Hepatocyte (in vitro differentiated cells): ENCODE results near the gene ARFGAP1. TPM values are rescaled to one million over a fixed set of nuclear protein-coding genes. Genes with fewer than 3 reads are reported as not detected.

Experiments used
- DNase-seq: peaks from one replicate; pipeline ENCODE4 v3.0.0-alpha.2; 2016; ENCODE audit warnings: low spot score
- H2AFZ ChIP-seq: fragments of 200-600 bp; sonication (generic); 2 replicates; pipeline ENCODE4 v1.6.0; 2016; ENCODE audit warnings: antibody characterized with exemption, mild to moderate bottlenecking
- H3K27ac ChIP-seq: fragments of 200-600 bp; sonication (generic); 2 replicates; pipeline ENCODE4 v1.5.1; 2016; ENCODE audit warnings: mild to moderate bottlenecking
- H3K27me3 ChIP-seq: fragments of 200-600 bp; sonication (generic); 2 replicates; pipeline ENCODE4 v1.6.1; 2016
- H3K36me3 ChIP-seq: fragments of 200-600 bp; sonication (generic); replicated peaks from 2 replicates; pipeline ENCODE4 v1.5.1; 2016; ENCODE audit warnings: low read depth; ENCODE audit not compliant: insufficient read depth
- H3K4me1 ChIP-seq: fragments of 200-600 bp; sonication (generic); 2 replicates; pipeline ENCODE4 v1.5.1; 2016; ENCODE audit warnings: mild to moderate bottlenecking, moderate library complexity; ENCODE audit not compliant: insufficient read depth
- H3K4me2 ChIP-seq: fragments of 200-600 bp; sonication (generic); 2 replicates; pipeline ENCODE4 v1.6.0; 2016
- H3K4me3 ChIP-seq: fragments of 200-600 bp; sonication (generic); 2 replicates; pipeline ENCODE4 v1.5.1; 2016; ENCODE audit warnings: mild to moderate bottlenecking
- H3K79me2 ChIP-seq: fragments of 200-600 bp; sonication (generic); 2 replicates; pipeline ENCODE4 v1.6.0; 2017; ENCODE audit warnings: mild to moderate bottlenecking
- H3K9me2 ChIP-seq: fragments of 200-600 bp; sonication (generic); replicated peaks from 2 replicates; pipeline ENCODE4 v1.6.0; 2017; ENCODE audit warnings: mild to moderate bottlenecking; ENCODE audit not compliant: insufficient read depth
- H3K9me3 ChIP-seq: fragments of 200-600 bp; sonication (generic); 2 replicates; pipeline ENCODE4 v1.5.1; 2016; ENCODE audit warnings: low read depth, mild to moderate bottlenecking
- H4K20me1 ChIP-seq: fragments of 200-600 bp; sonication (generic); 2 replicates; pipeline ENCODE4 v1.6.0; 2016; ENCODE audit warnings: mild to moderate bottlenecking; ENCODE audit not compliant: insufficient read depth, poor library complexity, severe bottlenecking
- CTCF ChIP-seq: fragments of 200-600 bp; sonication (generic); IDR thresholded peaks from 2 replicates; pipeline ENCODE4 v1.5.1; 2016; ENCODE audit warnings: antibody characterized with exemption, mild to moderate bottlenecking; ENCODE audit not compliant: poor library complexity
- EZH2 ChIP-seq: fragments of 200-600 bp; sonication (generic); IDR thresholded peaks from 2 replicates; pipeline ENCODE4 v1.6.1; 2016; ENCODE audit warnings: antibody characterized with exemption, mild to moderate bottlenecking, borderline replicate concordance
- EZH2phosphoT487 ChIP-seq: fragments of 200-600 bp; sonication (generic); IDR thresholded peaks from one replicate; pipeline ENCODE4 v1.6.1; 2018; ENCODE audit warnings: antibody characterized with exemption, mild to moderate bottlenecking, low read depth, moderate library complexity; ENCODE audit not compliant: unreplicated experiment, severe bottlenecking
- WGBS: methylation state at CpG from one replicate; pipeline ENCODE4 v1.1.6; 2016; ENCODE audit warnings: low lambda C conversion rate; ENCODE audit errors: missing lambda C conversion rate; 5-methylcytosine and 5-hydroxymethylcytosine counted together
- polyA plus RNA-seq: library from polyadenylated mRNA; unstranded; fragments of >200 nt; fragmentation: Nextera tagmentation; extraction: Ambion mirVana; gene quantifications from 2 replicates; pipeline ENCODE4 v1.2.1, GENCODE V29; 2016
- total RNA-seq: library from RNA; depleted of rRNA; stranded (reverse); fragments of >200 nt; gene quantifications from 2 replicates; pipeline ENCODE4 v1.2.3, GENCODE V29; 2014

Gene ARFGAP1
- total and polyA plus RNA-seq, 2 experiments from 2014 or later: 78.2 to 99.0 TPM

GRCh38 chr20:63235399-63235983 lies 37.1 kb upstream of the ARFGAP1 start, which contains the start of gene BIRC7:
Gene BIRC7 (plus strand): TSS chr20:63235905. CDS start chr20:63236097, 192 bp downstream.
- Histone ChIP-seq H3K9me3 (no peaks in the 10 kb centered on the region), H3K27ac (no peak within 1 kb of the TSS), H3K4me3 (no peak within 1 kb of the TSS), H3K4me2 (no peak within 1 kb of the TSS), H3K4me1 (peaks cover 13% of the 10 kb centered on the region), H2AFZ (no peak within 1 kb of the TSS), H3K9me2 (no peaks in the 10 kb centered on the region), H3K79me2 (no peaks in the 10 kb centered on the region), H4K20me1 (no peaks in the 10 kb centered on the region), H3K27me3 (no peaks in the 10 kb centered on the region), H3K36me3 (no peaks in the 10 kb centered on the region)
- DNase-seq: no peak
- 46% methylated on average over 15 of the region's 17 CpGs for WGBS
- TF ChIP-seq EZH2: no peak

- H3K27ac ChIP-seq: no peak overlapping the region
- no peak overlapping the region for H3K4me3 ChIP-seq
- no peaks in the 10 kb centered on the region for H3K36me3 ChIP-seq
- no peaks in the 10 kb centered on the region for H3K27me3 ChIP-seq
- no peaks in the 10 kb centered on the region for H3K9me2 ChIP-seq
- peaks cover 13% of the 10 kb centered on the region for H3K4me1 ChIP-seq
- no peak overlapping the region for H3K4me2 ChIP-seq
- no peaks in the 10 kb centered on the region for H3K9me3 ChIP-seq
- no peaks in the 10 kb centered on the region for H3K79me2 ChIP-seq
- H4K20me1 ChIP-seq: no peaks in the 10 kb centered on the region
- WGBS: 82% methylated on average over 20 of the region's 26 CpGs
- DNase-seq: no peak
- no peak for TF ChIP-seq EZH2phosphoT487
- TF ChIP-seq EZH2: no peak
- no peak for TF ChIP-seq CTCF
- H2AFZ ChIP-seq: no peak overlapping the region
Measured at GRCh38 chr20:63236116-63236837, 36.3 kb upstream of the ARFGAP1 start.

GRCh38 chr20:63238031-63238430 lies 34.6 kb upstream of the ARFGAP1 start:
- DNase-seq: no peak
- no peaks in the 10 kb centered on the region for H3K79me2 ChIP-seq
- no peaks in the 10 kb centered on the region for H3K36me3 ChIP-seq
- no peak overlapping the region for H3K27ac ChIP-seq
- no peaks in the 10 kb centered on the region for H3K9me3 ChIP-seq
- no peak overlapping the region for H2AFZ ChIP-seq
- H3K4me3 ChIP-seq: no peak overlapping the region
- no peak overlapping the region for H3K4me2 ChIP-seq
- no peaks in the 10 kb centered on the region for H4K20me1 ChIP-seq
- WGBS: 89% methylated on average over 10 of the region's 10 CpGs
- no peaks in the 10 kb centered on the region for H3K27me3 ChIP-seq
- H3K4me1 ChIP-seq: peaks cover 10% of the 10 kb centered on the region
- TF ChIP-seq CTCF (no peak), EZH2phosphoT487 (no peak), EZH2 (no peak)
- no peaks in the 10 kb centered on the region for H3K9me2 ChIP-seq

- Histone ChIP-seq H3K79me2 (no peaks in the 10 kb centered on the region), H3K36me3 (no peaks in the 10 kb centered on the region), H3K9me3 (no peaks in the 10 kb centered on the region), H3K27ac (no peak overlapping the region), H3K4me3 (no peak overlapping the region), H4K20me1 (no peaks in the 10 kb centered on the region), H3K4me1 (peaks cover 10% of the 10 kb centered on the region), H3K27me3 (no peaks in the 10 kb centered on the region), H3K9me2 (no peaks in the 10 kb centered on the region), H3K4me2 (no peak overlapping the region), H2AFZ (no peak overlapping the region)
- no peak for TF ChIP-seq EZH2
- TF ChIP-seq EZH2phosphoT487: no peak
- no peak for TF ChIP-seq CTCF
- DNase-seq: no peak
- 76% methylated on average over 16 of the region's 16 CpGs for WGBS
Measured at GRCh38 chr20:63238514-63239125, 34.0 kb upstream of the ARFGAP1 start.
